B cell (primary cell): Measurements from ENCODE around the gene WDR7. TPM values are rescaled to one million over a fixed set of nuclear protein-coding genes. Genes with fewer than 3 reads are reported as not detected.

Experiments used
- ATAC-seq: fragments of 200-7000 bp; cut with Tn5 transposase; one replicate; pipeline ENCODE4 v1.10.0; 2021; ENCODE audit warnings: low read depth, mild to moderate bottlenecking, moderate number of reproducible peaks, moderate library complexity
- CTCF ChIA-PET: fragments of 350-600 bp; sonication (Branson Sonifier 250); formaldehyde crosslinking; loops from one replicate; lab custom pipeline; 2021; ENCODE audit warnings: antibody characterized with exemption, inconsistent platforms; lab: Charles Lee
- POLR2A ChIA-PET: fragments of 350-600 bp; sonication (Branson Sonifier 250); formaldehyde crosslinking; loops from one replicate; lab custom pipeline; 2021; ENCODE audit warnings: antibody characterized with exemption; lab: Charles Lee
- DNase-seq: peaks from one replicate; pipeline ENCODE4 v3.0.0; 2013
- H2AFZ ChIP-seq: 2 replicates; pipeline ENCODE4 v1.6.1; 2012; ENCODE audit warnings: mild to moderate bottlenecking, low read depth, low read length; ENCODE audit not compliant: insufficient read depth, poor library complexity, severe bottlenecking
- H3K27ac ChIP-seq, 2 donors: 1 replicate in 1 of 2; 2 replicates in 1 of 2; pipeline ENCODE4 v1.5.1; 2012 to 2013; ENCODE audit warnings: low read length in 2 of 2, mild to moderate bottlenecking in 2 of 2, moderate library complexity in 1 of 2
- H3K27me3 ChIP-seq, 4 experiments: fragments of 200-600 bp in 1 of 4; sonication (generic) in 1 of 4; replicated peaks in 1 of 4; 1 replicate in 2 of 4; 2 replicates in 2 of 4; pipeline versions ENCODE4 v1.6.1 to v1.7.0; 2013 to 2016; ENCODE audit warnings: low read length in 3 of 4, mild to moderate bottlenecking in 2 of 4, mixed read lengths in 1 of 4, moderate library complexity in 1 of 4; ENCODE audit not compliant: insufficient read depth in 4 of 4, control insufficient read depth in 3 of 4; ENCODE audit errors: control extremely low read depth in 1 of 4
- H3K36me3 ChIP-seq, 2 experiments: replicated peaks in 1 of 2; 1 replicate in 1 of 2; 2 replicates in 1 of 2; pipeline versions ENCODE4 v1.6.1 to v1.7.1; 2013; ENCODE audit warnings: low read length in 1 of 2; ENCODE audit not compliant: insufficient read depth in 2 of 2, control insufficient read depth in 1 of 2; ENCODE audit errors: control extremely low read depth in 1 of 2, extremely low read depth in 1 of 2
- H3K4me1 ChIP-seq, 2 donors: fragments of 200-600 bp in 1 of 2; sonication (generic) in 1 of 2; 1 replicate in 1 of 2; 2 replicates in 1 of 2; pipeline versions ENCODE4 v1.5.1 to v1.6.1; 2013 to 2017; ENCODE audit warnings: low read length in 2 of 2; ENCODE audit not compliant: control insufficient read depth in 2 of 2, insufficient read depth in 2 of 2
- H3K4me2 ChIP-seq: replicated peaks from 2 replicates; pipeline ENCODE3; 2012; ENCODE audit warnings: mild to moderate bottlenecking, low read depth, low read length; ENCODE audit not compliant: poor library complexity, severe bottlenecking
- H3K4me3 ChIP-seq, 5 experiments: fragments of 200-600 bp in 1 of 5; sonication (generic) in 1 of 5; 1 replicate in 3 of 5; 2 replicates in 2 of 5; pipeline versions ENCODE4 v1.5.1 to v1.7.0; 2011 to 2016; ENCODE audit warnings: low read length in 4 of 5, mild to moderate bottlenecking in 4 of 5, low read depth in 2 of 5, control low read depth in 1 of 5, moderate library complexity in 1 of 5; ENCODE audit not compliant: insufficient read depth in 1 of 5; ENCODE audit errors: control extremely low read depth in 1 of 5, extremely low read depth in 1 of 5
- H3K79me2 ChIP-seq: fragments of 200-600 bp; sonication (generic); one replicate; pipeline ENCODE4 v1.6.0; 2016; ENCODE audit warnings: low read length; ENCODE audit not compliant: control insufficient read depth, insufficient read depth
- H3K9ac ChIP-seq: fragments of 200-600 bp; sonication (generic); 2 replicates; pipeline ENCODE4 v1.6.1; 2017; ENCODE audit warnings: mild to moderate bottlenecking, low read length, moderate library complexity
- H3K9me3 ChIP-seq, 3 donors: one replicate each; pipeline versions ENCODE4 v1.6.1 to v1.7.1; 2013; ENCODE audit warnings: low read length in 2 of 3; ENCODE audit not compliant: control insufficient read depth in 2 of 3, insufficient read depth in 1 of 3; ENCODE audit errors: control extremely low read depth in 1 of 3
- H4K20me1 ChIP-seq: 2 replicates; pipeline ENCODE4 v1.6.0; 2012; ENCODE audit warnings: mild to moderate bottlenecking, low read length; ENCODE audit not compliant: insufficient read depth, control insufficient read depth, poor library complexity, severe bottlenecking
- H3K27ac Mint-ChIP-seq: one replicate; pipeline ENCODE4 v1.8.0; 2021; ENCODE audit warnings: mixed read lengths
- H3K27me3 Mint-ChIP-seq: one replicate; pipeline ENCODE4 v1.8.0; 2021; ENCODE audit warnings: mixed read lengths
- H3K4me1 Mint-ChIP-seq: one replicate; pipeline ENCODE4 v1.8.0; 2021; ENCODE audit warnings: mixed read lengths
- H3K4me3 Mint-ChIP-seq: one replicate; pipeline ENCODE4 v1.8.0; 2021; ENCODE audit warnings: mixed read lengths
- H3K9me3 Mint-ChIP-seq: one replicate; pipeline ENCODE4 v1.8.0; 2022; ENCODE audit warnings: mixed read lengths; ENCODE audit not compliant: insufficient read depth
- CTCF ChIP-seq: fragments of 200-600 bp; IDR thresholded peaks from one replicate; pipeline ENCODE4 v1.8.0; 2022; ENCODE audit warnings: antibody characterized with exemption, mild to moderate bottlenecking
- EZH2 ChIP-seq: IDR thresholded peaks from 2 replicates; pipeline ENCODE4 v1.6.1; 2012; ENCODE audit warnings: borderline replicate concordance, low read depth, mild to moderate bottlenecking, moderate library complexity, low read length; ENCODE audit not compliant: insufficient read depth, poor library complexity, severe bottlenecking
- WGBS: methylation state at CpG from one replicate; pipeline ENCODE4 v1.1.5; 2013; ENCODE audit warnings: missing lambda C conversion rate; ENCODE audit not compliant: insufficient coverage; 5-methylcytosine and 5-hydroxymethylcytosine counted together
- intact Hi-C: fragments of 100-400 bp; cut with micrococcal nuclease; formaldehyde crosslinking; loops from one replicate; pipeline ENCODE4 v1.10.0; 2022
- polyA plus RNA-seq: library from polyadenylated mRNA; depleted of rRNA; stranded (reverse); fragments of >200 nt; gene quantifications from 2 replicates; pipeline ENCODE4 v1.2.3, GENCODE V29; 2012
- total RNA-seq, 2 donors: library from RNA; stranded (reverse); fragments of 120-200 nt in 1 of 2; gene quantifications; 1 replicate in 1 of 2; 2 replicates in 1 of 2; pipeline versions ENCODE4 v1.2.3 to v1.2.4, GENCODE V29; 2013 to 2022

WDR7 gene
- total and polyA plus RNA-seq, 2 donors (not counting 1 experiment from before 2014, with no cell fraction given), result 5.5 to 45.0 TPM

GRCh38 chr18:56658261-56658660, 7.1 kb downstream of the WDR7 start:
- peaks cover 94% of the 10 kb centered on the region for H3K79me2 ChIP-seq
- POLR2A ChIA-PET, result no interaction called here
- H3K9me3 Mint-ChIP-seq, result no peaks in the 10 kb centered on the region

GRCh38 chr18:56659111-56659510, 8.0 kb downstream of the WDR7 start:
- Mint-ChIP-seq H3K27ac (no peak overlapping the region), H3K4me3 (no peak overlapping the region)
- POLR2A ChIA-PET, result no interaction called here

More at GRCh38 chr18:56658261-56658660, 7.1 kb downstream of the WDR7 start:
- H3K4me3 ChIP-seq, result no peak overlapping the region
- intact Hi-C loops, result loop anchor here (10.0 kb wide), 2 partner anchors 967 to 1177 kb away; partner anchors contain the start of gene NARS1
- H3K9me3 ChIP-seq, result peaks cover 0 to 3% (median 0%) of the 10 kb centered on the region in 3 donors
- no peak for DNase-seq
- H3K27me3 Mint-ChIP-seq, result no peaks in the 10 kb centered on the region
- ATAC-seq, result no peak
- no peak overlapping the region for H3K4me2 ChIP-seq
- no peak overlapping the region for H3K4me3 Mint-ChIP-seq
- no peak overlapping the region for H3K9ac ChIP-seq
- no peaks in the 10 kb centered on the region for H3K36me3 ChIP-seq
- CTCF ChIA-PET, result no interaction called here
- peaks cover 13% of the 10 kb centered on the region for H3K4me1 Mint-ChIP-seq
- H3K27ac Mint-ChIP-seq, result no peak overlapping the region
- H4K20me1 ChIP-seq, result no peaks in the 10 kb centered on the region
- H3K27ac ChIP-seq, result no peak overlapping the region
- WGBS, result 100% methylated on average over 1 of the region's 2 CpGs
- TF ChIP-seq EZH2, result no peak
- no peak for TF ChIP-seq CTCF
- no peak overlapping the region for H2AFZ ChIP-seq
- H3K4me1 ChIP-seq, result peaks cover 0 to 4% of the 10 kb centered on the region in 2 donors
- H3K27me3 ChIP-seq, result no peaks in the 10 kb centered on the region

More at GRCh38 chr18:56659111-56659510, 8.0 kb downstream of the WDR7 start:
- CTCF ChIA-PET, result no interaction called here
- Mint-ChIP-seq H3K27me3 (no peaks in the 10 kb centered on the region), H3K4me1 (peaks cover 8% of the 10 kb centered on the region), H3K9me3 (no peaks in the 10 kb centered on the region)
- peaks cover 93% of the 10 kb centered on the region for H3K79me2 ChIP-seq
- DNase-seq (no peak), ATAC-seq (no peak)
- H3K4me1 ChIP-seq, result peaks cover 0 to 3% of the 10 kb centered on the region in 2 donors
- H3K4me2 ChIP-seq, result no peak overlapping the region
- H3K4me3 ChIP-seq, result no peak overlapping the region
- no peak for TF ChIP-seq EZH2
- TF ChIP-seq CTCF, result no peak
- H2AFZ ChIP-seq, result no peak overlapping the region
- 100% methylated on average over 1 of the region's 4 CpGs for WGBS
- intact Hi-C loops, result loop anchor here (10.0 kb wide), 2 partner anchors 966 to 1176 kb away; partner anchors contain the start of gene NARS1
- H3K9ac ChIP-seq, result no peak overlapping the region
- no peak overlapping the region for H3K27ac ChIP-seq
- H3K9me3 ChIP-seq, result peaks cover 0 to 2% (median 0%) of the 10 kb centered on the region in 3 donors
- H3K27me3 ChIP-seq, result no peaks in the 10 kb centered on the region
- no peaks in the 10 kb centered on the region for H4K20me1 ChIP-seq
- no peaks in the 10 kb centered on the region for H3K36me3 ChIP-seq
